ENCODE results near the gene PROX2.

DNA sequence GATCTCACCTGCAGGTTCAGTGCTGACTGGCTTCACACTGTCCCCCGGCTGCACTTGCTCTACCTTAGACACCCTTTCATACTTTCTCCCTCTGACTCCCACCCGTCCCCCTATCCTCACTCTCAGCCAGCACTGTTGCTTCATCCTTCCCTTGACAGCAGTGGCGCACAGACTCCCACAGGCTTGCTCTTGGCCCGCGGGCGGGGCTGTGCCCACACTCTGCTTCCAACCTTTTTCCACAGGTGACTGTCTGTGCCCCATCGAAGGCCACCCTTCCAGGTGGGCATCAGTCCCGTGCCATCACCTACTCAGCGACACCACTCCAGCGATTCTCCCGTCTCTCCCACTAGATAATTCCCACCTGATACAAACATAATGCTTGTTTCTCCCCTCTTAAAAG lies 48.1 kb upstream of the PROX2 start:
- TF ChIP-seq, protein P1, sequence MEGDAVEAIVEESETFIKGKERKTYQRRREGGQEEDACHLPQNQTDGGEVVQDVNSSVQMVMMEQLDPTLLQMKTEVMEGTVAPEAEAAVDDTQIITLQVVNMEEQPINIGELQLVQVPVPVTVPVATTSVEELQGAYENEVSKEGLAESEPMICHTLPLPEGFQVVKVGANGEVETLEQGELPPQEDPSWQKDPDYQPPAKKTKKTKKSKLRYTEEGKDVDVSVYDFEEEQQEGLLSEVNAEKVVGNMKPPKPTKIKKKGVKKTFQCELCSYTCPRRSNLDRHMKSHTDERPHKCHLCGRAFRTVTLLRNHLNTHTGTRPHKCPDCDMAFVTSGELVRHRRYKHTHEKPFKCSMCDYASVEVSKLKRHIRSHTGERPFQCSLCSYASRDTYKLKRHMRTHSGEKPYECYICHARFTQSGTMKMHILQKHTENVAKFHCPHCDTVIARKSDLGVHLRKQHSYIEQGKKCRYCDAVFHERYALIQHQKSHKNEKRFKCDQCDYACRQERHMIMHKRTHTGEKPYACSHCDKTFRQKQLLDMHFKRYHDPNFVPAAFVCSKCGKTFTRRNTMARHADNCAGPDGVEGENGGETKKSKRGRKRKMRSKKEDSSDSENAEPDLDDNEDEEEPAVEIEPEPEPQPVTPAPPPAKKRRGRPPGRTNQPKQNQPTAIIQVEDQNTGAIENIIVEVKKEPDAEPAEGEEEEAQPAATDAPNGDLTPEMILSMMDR (conservative IDR thresholded peaks at IDR 0.05; ENCODE audit: low read length), result no peak
- no peak for TF ChIP-seq EZH2phosphoT487 (IDR thresholded peaks at IDR 0.05; ENCODE audit: borderline replicate concordance, low read depth, low read length)

All from OCI-LY7 (cell line).